ENCODE data around the gene CHCHD6.
"Not testable (repeated sequence)": the region's sequence is repeated elsewhere in the genome, so short reads cannot be mapped to it uniquely, and the experiment has no call there.

Gene CHCHD6

GRCh38 chr3:126797563-126797962, 93.5 kb downstream of the CHCHD6 start:
- no peak for DNase-seq (ENCODE audit: low read depth)
- no peak overlapping the region for H3K4me3 ChIP-seq (ENCODE audit: low read length)
- TF ChIP-seq CTCF (IDR thresholded peaks at IDR 0.05; ENCODE audit: insufficient read depth, low read depth, low read length, missing control alignments) = no peak

GRCh38 chr3:126798521-126798920, 94.5 kb downstream of the CHCHD6 start:
- no peak for DNase-seq (ENCODE audit: low read depth)
- no peak overlapping the region for H3K4me3 ChIP-seq (ENCODE audit: low read length)
- no peak for TF ChIP-seq CTCF (IDR thresholded peaks at IDR 0.05; ENCODE audit: insufficient read depth, low read depth, low read length, missing control alignments)

DNA sequence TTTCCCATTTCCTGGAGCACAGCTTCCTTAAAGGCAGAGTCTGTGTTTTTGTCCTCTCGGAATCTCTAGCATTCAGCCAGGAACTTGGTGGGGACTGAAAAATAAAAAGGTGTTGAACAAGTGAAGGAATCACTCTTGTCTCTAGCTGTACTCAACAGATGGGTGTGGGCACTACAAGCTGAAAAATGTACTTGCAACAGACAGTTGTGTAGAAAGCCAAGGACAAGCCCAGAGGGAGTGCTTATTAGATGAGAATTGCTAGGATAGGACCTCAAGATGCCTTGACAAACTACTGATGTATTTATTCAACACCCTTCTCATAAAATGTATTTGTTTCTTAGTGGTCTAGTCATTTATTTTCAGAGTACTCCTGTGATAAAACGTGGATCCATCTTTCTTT, 95.1 kb downstream of the CHCHD6 start:
- no peak overlapping the region for H3K4me3 ChIP-seq (ENCODE audit: low read length)
- no peak for DNase-seq (ENCODE audit: low read depth)
- no peak for TF ChIP-seq CTCF (IDR thresholded peaks at IDR 0.05; ENCODE audit: insufficient read depth, low read depth, low read length, missing control alignments)

GRCh38 chr3:126801312-126801711, 97.3 kb downstream of the CHCHD6 start:
- not testable (repeated sequence) for H3K4me3 ChIP-seq (ENCODE audit: low read length); DNase-seq (ENCODE audit: low read depth)

GRCh38 chr3:126807795-126808194, 103.8 kb downstream of the CHCHD6 start:
- H3K4me3 ChIP-seq (ENCODE audit: low read length) = no peak overlapping the region
- DNase-seq (ENCODE audit: low read depth) = peak; percentile 29
- TF ChIP-seq CTCF (IDR thresholded peaks at IDR 0.05; ENCODE audit: insufficient read depth, low read depth, low read length, missing control alignments) = no peak

DNA sequence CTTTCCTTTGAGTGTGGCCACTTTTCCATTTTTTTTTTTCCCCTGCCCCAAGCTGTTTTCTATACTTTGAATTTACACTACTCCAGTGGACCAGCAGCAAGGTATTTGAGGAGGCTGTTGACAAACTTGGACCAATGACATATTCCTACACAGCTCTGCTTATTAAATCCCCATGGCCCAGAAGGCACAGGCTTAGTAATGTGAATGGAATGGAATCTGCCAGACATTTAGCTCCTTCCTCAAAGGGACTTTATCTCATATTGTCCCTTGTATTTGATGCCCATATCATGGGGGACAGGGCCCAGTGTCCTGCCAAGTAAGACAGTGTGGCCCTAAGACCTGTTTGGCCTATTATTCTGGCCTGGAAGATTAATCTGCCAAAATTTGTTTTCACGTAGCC, 107.5 kb downstream of the CHCHD6 start:
- no peak for DNase-seq (ENCODE audit: low read depth)
- no peak overlapping the region for H3K4me3 ChIP-seq (ENCODE audit: low read length)
- TF ChIP-seq CTCF (IDR thresholded peaks at IDR 0.05; ENCODE audit: insufficient read depth, low read depth, low read length, missing control alignments) = no peak

GRCh38 chr3:126816298-126816697, 112.3 kb downstream of the CHCHD6 start:
- DNase-seq (ENCODE audit: low read depth) = no peak
- H3K4me3 ChIP-seq (ENCODE audit: low read length) = no peak overlapping the region
- no peak for TF ChIP-seq CTCF (IDR thresholded peaks at IDR 0.05; ENCODE audit: insufficient read depth, low read depth, low read length, missing control alignments)

Measured in epithelial cell of esophagus (primary cell).